Neural progenitor cell (in vitro differentiated cells): ENCODE measurements around the gene MAD1L1. TPM values are rescaled to one million over a fixed set of nuclear protein-coding genes. Genes with fewer than 3 reads are reported as not detected.

Experiments used
- DNase-seq: peaks from one replicate; pipeline ENCODE4 v3.0.0-alpha.2; 2016; ENCODE audit warnings: low spot score
- H2AFZ ChIP-seq: fragments of 200-600 bp; sonication (generic); replicated peaks from 2 replicates; pipeline ENCODE4 v1.6.1; 2016; ENCODE audit warnings: antibody characterized with exemption
- H3F3A ChIP-seq: fragments of 200-600 bp; sonication (generic); 2 replicates; pipeline ENCODE4 v1.6.1; 2016; ENCODE audit warnings: antibody characterized with exemption, low read depth
- H3K27ac ChIP-seq: fragments of 200-600 bp; sonication (generic); 2 replicates; pipeline ENCODE4 v1.5.1; 2016; ENCODE audit warnings: mild to moderate bottlenecking
- H3K27me3 ChIP-seq: fragments of 200-600 bp; sonication (generic); 2 replicates; pipeline ENCODE4 v1.6.1; 2016; ENCODE audit warnings: mild to moderate bottlenecking, moderate library complexity
- H3K36me3 ChIP-seq: fragments of 200-600 bp; sonication (generic); 2 replicates; pipeline ENCODE4 v1.5.1; 2016
- H3K4me1 ChIP-seq: fragments of 200-600 bp; sonication (generic); 2 replicates; pipeline ENCODE4 v1.6.1; 2016; ENCODE audit warnings: mixed run types
- H3K4me2 ChIP-seq: fragments of 200-600 bp; sonication (generic); 2 replicates; pipeline ENCODE4 v1.6.1; 2016
- H3K4me3 ChIP-seq: fragments of 200-600 bp; sonication (generic); 2 replicates; pipeline ENCODE4 v1.5.1; 2016
- H3K79me2 ChIP-seq: fragments of 200-600 bp; sonication (generic); 2 replicates; pipeline ENCODE4 v1.6.1; 2016; ENCODE audit warnings: low read depth
- H3K9ac ChIP-seq: fragments of 200-600 bp; sonication (generic); 2 replicates; pipeline ENCODE4 v1.6.1; 2016
- H3K9me3 ChIP-seq: fragments of 200-600 bp; sonication (generic); 2 replicates; pipeline ENCODE4 v1.5.1; 2016; ENCODE audit warnings: low read depth
- H4K20me1 ChIP-seq: fragments of 200-600 bp; sonication (generic); 2 replicates; pipeline ENCODE4 v1.6.1; 2016; ENCODE audit warnings: low read depth
- H3K27ac Mint-ChIP-seq: 3 replicates; pipeline ENCODE4 v1.8.0; 2021; ENCODE audit warnings: mixed read lengths
- H3K27me3 Mint-ChIP-seq: 2 replicates; pipeline ENCODE4 v1.8.0; 2022; ENCODE audit warnings: low read depth, mild to moderate bottlenecking, inconsistent platforms, moderate library complexity, mixed read lengths; ENCODE audit not compliant: insufficient read depth
- H3K36me3 Mint-ChIP-seq: 3 replicates; pipeline ENCODE4 v1.8.0; 2021; ENCODE audit warnings: mixed read lengths
- H3K4me1 Mint-ChIP-seq: 3 replicates; pipeline ENCODE4 v1.8.0; 2021; ENCODE audit warnings: mixed read lengths
- H3K4me3 Mint-ChIP-seq: 3 replicates; pipeline ENCODE4 v1.8.0; 2021; ENCODE audit warnings: mild to moderate bottlenecking, moderate library complexity, mixed read lengths
- H3K9me3 Mint-ChIP-seq: 3 replicates; pipeline ENCODE4 v1.8.0; 2020; ENCODE audit warnings: mixed read lengths
- EZH2 ChIP-seq: fragments of 200-600 bp; sonication (generic); IDR thresholded peaks from 2 replicates; pipeline ENCODE4 v1.6.1; 2017; ENCODE audit warnings: antibody characterized with exemption, mild to moderate bottlenecking, moderate library complexity
- EZH2phosphoT487 ChIP-seq: fragments of 200-600 bp; sonication (generic); IDR thresholded peaks from 2 replicates; pipeline ENCODE4 v1.6.1; 2017; ENCODE audit warnings: antibody characterized with exemption
- total RNA-seq: library from RNA; depleted of rRNA; stranded (reverse); fragments of >200 nt; gene quantifications from 2 replicates; pipeline ENCODE4 v1.2.3, GENCODE V29; 2015; ENCODE audit warnings: low replicate concordance
- TF ChIP-seq, protein P1 (sequence below): fragments of 200-600 bp; sonication (generic); IDR thresholded peaks from 2 replicates; pipeline ENCODE4 v1.5.1; 2017; ENCODE audit warnings: antibody characterized with exemption, mild to moderate bottlenecking

Gene MAD1L1
- total RNA-seq, 1 donor from 2014 or later: 23.7 TPM

DNA sequence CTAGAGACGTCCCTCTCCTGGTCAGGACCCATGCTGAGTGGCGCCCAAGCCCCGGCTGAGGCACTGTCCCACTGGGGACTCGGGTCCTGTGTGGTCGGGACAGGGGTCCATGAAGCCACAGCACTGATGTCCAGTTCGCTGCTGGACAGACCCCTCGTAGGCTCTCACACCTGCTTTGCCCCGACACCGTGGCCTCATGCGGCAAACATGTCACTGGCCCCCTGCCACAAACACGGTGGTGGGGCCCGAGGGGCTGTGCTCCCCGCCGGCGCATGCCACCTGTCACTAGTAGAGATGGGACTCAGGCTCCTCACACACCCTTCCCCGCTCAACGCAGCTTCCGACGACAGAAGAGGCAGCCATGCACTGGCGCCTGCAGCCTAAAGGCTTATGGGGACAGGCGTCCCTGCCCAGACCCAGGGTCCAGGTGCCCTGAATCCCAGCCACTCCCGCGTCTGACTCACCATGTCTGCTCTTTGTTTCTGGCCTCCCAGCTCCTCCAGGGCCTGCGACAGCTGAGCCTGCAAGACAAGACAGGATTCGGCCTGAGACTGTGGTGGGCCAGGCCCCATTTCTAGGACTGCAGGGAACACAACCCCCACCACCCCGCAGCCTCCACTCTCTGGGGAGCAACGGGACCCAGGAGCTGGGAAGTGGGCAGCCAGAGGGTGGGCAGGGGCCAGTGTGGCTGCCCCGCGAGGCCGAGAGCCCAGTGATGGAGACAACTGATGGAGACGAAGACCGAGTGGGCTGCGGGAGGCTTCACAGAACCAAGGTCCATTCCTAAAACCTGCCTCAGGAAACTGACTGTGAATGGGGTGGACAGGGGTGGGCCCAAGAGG is 230.9 kb downstream of the MAD1L1 start:
- no peaks in the 10 kb centered on the region for H3K9me3 Mint-ChIP-seq
- H3K36me3 Mint-ChIP-seq: no peaks in the 10 kb centered on the region
- H3K4me1 Mint-ChIP-seq: peaks cover 43% of the 10 kb centered on the region
- no peaks in the 10 kb centered on the region for H3F3A ChIP-seq
- no peaks in the 10 kb centered on the region for H4K20me1 ChIP-seq
- H3K4me1 ChIP-seq: peaks cover 20% of the 10 kb centered on the region
- TF ChIP-seq, protein P1, sequence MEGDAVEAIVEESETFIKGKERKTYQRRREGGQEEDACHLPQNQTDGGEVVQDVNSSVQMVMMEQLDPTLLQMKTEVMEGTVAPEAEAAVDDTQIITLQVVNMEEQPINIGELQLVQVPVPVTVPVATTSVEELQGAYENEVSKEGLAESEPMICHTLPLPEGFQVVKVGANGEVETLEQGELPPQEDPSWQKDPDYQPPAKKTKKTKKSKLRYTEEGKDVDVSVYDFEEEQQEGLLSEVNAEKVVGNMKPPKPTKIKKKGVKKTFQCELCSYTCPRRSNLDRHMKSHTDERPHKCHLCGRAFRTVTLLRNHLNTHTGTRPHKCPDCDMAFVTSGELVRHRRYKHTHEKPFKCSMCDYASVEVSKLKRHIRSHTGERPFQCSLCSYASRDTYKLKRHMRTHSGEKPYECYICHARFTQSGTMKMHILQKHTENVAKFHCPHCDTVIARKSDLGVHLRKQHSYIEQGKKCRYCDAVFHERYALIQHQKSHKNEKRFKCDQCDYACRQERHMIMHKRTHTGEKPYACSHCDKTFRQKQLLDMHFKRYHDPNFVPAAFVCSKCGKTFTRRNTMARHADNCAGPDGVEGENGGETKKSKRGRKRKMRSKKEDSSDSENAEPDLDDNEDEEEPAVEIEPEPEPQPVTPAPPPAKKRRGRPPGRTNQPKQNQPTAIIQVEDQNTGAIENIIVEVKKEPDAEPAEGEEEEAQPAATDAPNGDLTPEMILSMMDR: no peak
- TF ChIP-seq EZH2 (no peak), EZH2phosphoT487 (no peak)
- DNase-seq: no peak
- no peak overlapping the region for H3K4me3 ChIP-seq
- H3K27ac ChIP-seq: peak overlapping the region; percentile 46
- no peak overlapping the region for H3K4me3 Mint-ChIP-seq
- no peaks in the 10 kb centered on the region for H3K79me2 ChIP-seq
- H3K36me3 ChIP-seq: no peaks in the 10 kb centered on the region
- H3K27me3 ChIP-seq: no peaks in the 10 kb centered on the region
- H3K27ac Mint-ChIP-seq: peak overlapping the region; percentile 92
- H3K9ac ChIP-seq: no peak overlapping the region
- H3K27me3 Mint-ChIP-seq: peaks cover 8% of the 10 kb centered on the region
- no peak overlapping the region for H2AFZ ChIP-seq
- no peaks in the 10 kb centered on the region for H3K9me3 ChIP-seq
- H3K4me2 ChIP-seq: no peak overlapping the region

DNA sequence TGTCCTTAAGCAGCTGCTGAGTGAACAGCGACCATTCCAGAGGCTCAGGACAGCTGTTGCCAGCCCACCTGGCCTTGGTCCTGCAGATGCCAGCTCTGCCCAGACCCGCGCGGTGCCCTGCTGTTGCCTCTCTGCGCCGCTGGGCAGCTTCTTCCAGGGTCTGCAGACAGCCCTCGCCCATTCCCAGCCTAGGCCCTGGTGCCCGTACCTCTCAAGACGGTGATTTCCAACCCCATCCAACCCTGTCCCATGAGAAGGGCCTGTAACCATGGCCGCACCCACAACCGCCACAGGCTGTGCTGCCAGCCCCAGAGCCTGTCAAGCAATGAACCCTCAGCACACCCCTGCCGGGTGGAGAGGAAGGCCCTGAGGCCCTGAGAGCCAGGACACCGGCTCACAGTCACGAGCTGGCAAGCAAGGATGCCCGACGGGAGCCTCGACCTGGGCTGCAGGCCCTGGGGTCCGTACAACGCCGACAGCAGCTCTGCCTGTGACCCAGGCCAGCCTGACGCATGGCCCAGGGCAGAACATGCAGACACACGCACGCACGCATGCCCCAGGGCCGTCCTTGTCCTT is 231.9 kb downstream of the MAD1L1 start:
- Histone ChIP-seq H3K4me3 (no peak overlapping the region), H3K9ac (no peak overlapping the region), H4K20me1 (no peaks in the 10 kb centered on the region), H2AFZ (no peak overlapping the region), H3K9me3 (no peaks in the 10 kb centered on the region), H3K79me2 (no peaks in the 10 kb centered on the region), H3K36me3 (no peaks in the 10 kb centered on the region), H3K4me1 (peaks cover 11% of the 10 kb centered on the region), H3K27me3 (no peaks in the 10 kb centered on the region), H3K4me2 (no peak overlapping the region), H3K27ac (no peak overlapping the region), H3F3A (no peaks in the 10 kb centered on the region)
- H3K27me3 Mint-ChIP-seq: peaks cover 7% of the 10 kb centered on the region
- H3K4me3 Mint-ChIP-seq: no peak overlapping the region
- DNase-seq: no peak
- H3K36me3 Mint-ChIP-seq: no peaks in the 10 kb centered on the region
- H3K9me3 Mint-ChIP-seq: no peaks in the 10 kb centered on the region
- H3K27ac Mint-ChIP-seq: peak overlapping the region; percentile 90
- TF ChIP-seq, protein P1: no peak
- TF ChIP-seq EZH2: no peak
- peaks cover 36% of the 10 kb centered on the region for H3K4me1 Mint-ChIP-seq

DNA sequence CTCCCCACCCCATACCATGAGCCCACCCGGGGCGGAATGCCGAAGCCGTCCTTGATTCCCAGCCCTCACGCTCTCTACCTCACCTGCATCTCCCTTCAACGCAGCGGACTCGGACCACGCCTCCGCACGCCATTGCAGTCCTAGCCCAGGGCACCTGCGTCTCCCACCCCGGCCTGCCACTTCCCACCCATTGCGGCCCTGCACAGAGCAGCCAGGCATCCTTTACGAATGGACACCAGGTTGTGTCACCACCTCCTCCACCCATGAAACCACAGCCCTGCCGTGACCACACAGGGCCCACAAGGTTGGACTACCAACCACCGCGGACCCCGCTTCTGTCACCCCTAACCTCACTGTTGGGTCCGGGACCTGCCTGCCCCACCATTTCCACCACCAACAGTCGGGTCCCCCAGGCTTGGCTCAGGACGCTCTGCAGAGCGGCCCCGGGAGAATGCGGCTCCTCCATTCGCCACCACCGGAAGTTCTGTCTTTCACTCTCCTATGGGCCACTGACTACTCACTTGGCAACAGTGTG is 232.5 kb downstream of the MAD1L1 start:
- Histone ChIP-seq H3K9ac (no peak overlapping the region), H3K27ac (no peak overlapping the region), H3K4me1 (peaks cover 11% of the 10 kb centered on the region), H3K4me2 (no peak overlapping the region), H3F3A (no peaks in the 10 kb centered on the region), H3K27me3 (no peaks in the 10 kb centered on the region), H2AFZ (no peak overlapping the region), H4K20me1 (no peaks in the 10 kb centered on the region), H3K4me3 (no peak overlapping the region), H3K9me3 (no peaks in the 10 kb centered on the region), H3K79me2 (no peaks in the 10 kb centered on the region), H3K36me3 (no peaks in the 10 kb centered on the region)
- H3K27me3 Mint-ChIP-seq: peaks cover 6% of the 10 kb centered on the region
- no peaks in the 10 kb centered on the region for H3K36me3 Mint-ChIP-seq
- TF ChIP-seq, protein P1: no peak
- TF ChIP-seq EZH2phosphoT487 (no peak), EZH2 (no peak)
- no peak for DNase-seq
- H3K4me3 Mint-ChIP-seq: no peak overlapping the region
- H3K9me3 Mint-ChIP-seq: no peaks in the 10 kb centered on the region
- peak overlapping the region; percentile 90 for H3K27ac Mint-ChIP-seq
- peaks cover 33% of the 10 kb centered on the region for H3K4me1 Mint-ChIP-seq
